ENCODE measurements around the gene DCDC2C.

- TF ChIP-seq, protein P1, sequence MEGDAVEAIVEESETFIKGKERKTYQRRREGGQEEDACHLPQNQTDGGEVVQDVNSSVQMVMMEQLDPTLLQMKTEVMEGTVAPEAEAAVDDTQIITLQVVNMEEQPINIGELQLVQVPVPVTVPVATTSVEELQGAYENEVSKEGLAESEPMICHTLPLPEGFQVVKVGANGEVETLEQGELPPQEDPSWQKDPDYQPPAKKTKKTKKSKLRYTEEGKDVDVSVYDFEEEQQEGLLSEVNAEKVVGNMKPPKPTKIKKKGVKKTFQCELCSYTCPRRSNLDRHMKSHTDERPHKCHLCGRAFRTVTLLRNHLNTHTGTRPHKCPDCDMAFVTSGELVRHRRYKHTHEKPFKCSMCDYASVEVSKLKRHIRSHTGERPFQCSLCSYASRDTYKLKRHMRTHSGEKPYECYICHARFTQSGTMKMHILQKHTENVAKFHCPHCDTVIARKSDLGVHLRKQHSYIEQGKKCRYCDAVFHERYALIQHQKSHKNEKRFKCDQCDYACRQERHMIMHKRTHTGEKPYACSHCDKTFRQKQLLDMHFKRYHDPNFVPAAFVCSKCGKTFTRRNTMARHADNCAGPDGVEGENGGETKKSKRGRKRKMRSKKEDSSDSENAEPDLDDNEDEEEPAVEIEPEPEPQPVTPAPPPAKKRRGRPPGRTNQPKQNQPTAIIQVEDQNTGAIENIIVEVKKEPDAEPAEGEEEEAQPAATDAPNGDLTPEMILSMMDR (IDR thresholded peaks at IDR 0.05; ENCODE audit: borderline replicate concordance, extremely low read depth, low read length, poor library complexity, severe bottlenecking): no peak
- no peak for TF ChIP-seq EZH2 (IDR thresholded peaks at IDR 0.05; ENCODE audit: borderline replicate concordance, low read depth, low read length, severe bottlenecking)
Measured at GRCh38 chr2:3838348-3838747, 135.0 kb downstream of the DCDC2C start.
